HEK293 (cell line): ENCODE measurements around the gene PPP4R1.

Experiments used
- CTCF ChIA-PET: fragments of 350-600 bp; formaldehyde crosslinking; extraction: SDS; loops from one replicate; lab custom pipeline; 2021; ENCODE audit warnings: antibody characterized with exemption; lab: Yijun Ruan, JAX
- POLR2A ChIA-PET: fragments of 300-600 bp; formaldehyde crosslinking; extraction: SDS; loops from one replicate; lab custom pipeline; 2020; ENCODE audit warnings: antibody characterized with exemption, inconsistent platforms; lab: Yijun Ruan, JAX
- H3K27ac ChIP-seq: fragments of 200-500 bp; sonication (Bioruptor generic); 2 replicates; pipeline ENCODE4 v1.5.1; 2014; ENCODE audit warnings: low read depth, low read length, control low read depth, inconsistent platforms; ENCODE audit errors: extremely low read depth
- H3K36me3 ChIP-seq, 2 experiments: fragments of 200-500 bp in 1 of 2; sonication (Bioruptor generic) in 1 of 2; 1 replicate in 1 of 2; 2 replicates in 1 of 2; pipeline ENCODE4 v1.5.1; 2014 to 2017; ENCODE audit warnings: inconsistent platforms in 2 of 2, low read length in 2 of 2; ENCODE audit not compliant: control insufficient read depth in 2 of 2, insufficient read depth in 1 of 2
- H3K4me1 ChIP-seq: fragments of 200-500 bp; sonication (Bioruptor generic); 2 replicates; pipeline ENCODE4 v1.5.1; 2014; ENCODE audit warnings: mild to moderate bottlenecking, low read length, inconsistent platforms; ENCODE audit not compliant: control insufficient read depth, insufficient read depth
- H3K4me3 ChIP-seq: 2 replicates; pipeline ENCODE4 v1.5.1; 2011; ENCODE audit warnings: low read depth, mild to moderate bottlenecking, control low read depth, low read length, moderate library complexity
- H3K9me3 ChIP-seq: fragments of 200-500 bp; sonication (Bioruptor generic); 2 replicates; pipeline ENCODE4 v1.5.1; 2014; ENCODE audit warnings: low read depth, low read length, inconsistent platforms; ENCODE audit not compliant: control insufficient read depth, insufficient read depth
- HOXD13 ChIP-seq: sonication (generic); formaldehyde crosslinking; IDR thresholded peaks from 2 replicates; pipeline ENCODE4 v1.8.0; 2022; ENCODE audit warnings: missing genetic modification reagents, borderline replicate concordance
- KLF8 ChIP-seq: fragments of 450-650 bp; formaldehyde crosslinking; IDR thresholded peaks from 2 replicates; pipeline ENCODE4 v1.5.1; 2016; ENCODE audit warnings: missing biosample characterization, missing genetic modification characterization
- KLF9 ChIP-seq: fragments of 450-650 bp; formaldehyde crosslinking; IDR thresholded peaks from 2 replicates; pipeline ENCODE4 v1.5.1; 2016; ENCODE audit warnings: missing biosample characterization, missing genetic modification characterization, low read depth
- SALL2 ChIP-seq: fragments of 450-650 bp; formaldehyde crosslinking; IDR thresholded peaks from 2 replicates; pipeline ENCODE4 v1.5.0; 2017; ENCODE audit warnings: missing biosample characterization, mild to moderate bottlenecking, missing genetic modification characterization, borderline replicate concordance
- ZBTB1 ChIP-seq: fragments of 450-650 bp; formaldehyde crosslinking; IDR thresholded peaks from 2 replicates; pipeline ENCODE4 v1.5.1; 2016; ENCODE audit warnings: missing biosample characterization, missing genetic modification characterization
- ZNF140 ChIP-seq: fragments of 450-650 bp; formaldehyde crosslinking; IDR thresholded peaks from 2 replicates; pipeline ENCODE4 v1.5.1; 2016; ENCODE audit warnings: missing biosample characterization, missing genetic modification characterization
- ZNF146 ChIP-seq: fragments of 450-650 bp; formaldehyde crosslinking; IDR thresholded peaks from 2 replicates; pipeline ENCODE4 v1.5.1; 2016; ENCODE audit warnings: missing biosample characterization, missing genetic modification characterization
- ZNF202 ChIP-seq: fragments of 450-650 bp; formaldehyde crosslinking; IDR thresholded peaks from 2 replicates; pipeline ENCODE4 v1.5.1; 2016; ENCODE audit warnings: missing biosample characterization, missing genetic modification characterization, borderline replicate concordance
- ZNF239 ChIP-seq: fragments of 450-650 bp; formaldehyde crosslinking; IDR thresholded peaks from 2 replicates; pipeline ENCODE4 v1.5.1; 2016; ENCODE audit warnings: missing biosample characterization, missing genetic modification characterization
- ZNF302 ChIP-seq: fragments of 450-650 bp; formaldehyde crosslinking; IDR thresholded peaks from 2 replicates; pipeline ENCODE4 v1.5.1; 2016; ENCODE audit warnings: missing biosample characterization, missing genetic modification characterization, low read depth
- ZNF354C ChIP-seq: fragments of 450-650 bp; formaldehyde crosslinking; IDR thresholded peaks from 2 replicates; pipeline ENCODE4 v1.5.1; 2016; ENCODE audit warnings: missing biosample characterization, missing genetic modification characterization, low read depth, borderline replicate concordance
- ZNF404 ChIP-seq: fragments of 450-650 bp; formaldehyde crosslinking; IDR thresholded peaks from 2 replicates; pipeline ENCODE4 v1.5.1; 2017; ENCODE audit warnings: missing biosample characterization, missing genetic modification characterization
- ZNF426 ChIP-seq: fragments of 450-650 bp; formaldehyde crosslinking; IDR thresholded peaks from 2 replicates; pipeline ENCODE4 v1.5.1; 2017; ENCODE audit warnings: missing biosample characterization, missing genetic modification characterization, mild to moderate bottlenecking, inconsistent platforms, moderate library complexity
- ZNF48 ChIP-seq: fragments of 450-650 bp; formaldehyde crosslinking; IDR thresholded peaks from 2 replicates; pipeline ENCODE4 v1.5.1; 2016; ENCODE audit warnings: missing biosample characterization, missing genetic modification characterization
- ZNF521 ChIP-seq: fragments of 450-650 bp; formaldehyde crosslinking; IDR thresholded peaks from 2 replicates; pipeline ENCODE4 v1.5.1; 2017; ENCODE audit warnings: missing biosample characterization, mild to moderate bottlenecking, missing genetic modification characterization
- ZNF529 ChIP-seq: fragments of 450-650 bp; formaldehyde crosslinking; IDR thresholded peaks from 2 replicates; pipeline ENCODE4 v1.5.1; 2017; ENCODE audit warnings: missing genetic modification characterization, missing biosample characterization; ENCODE audit not compliant: insufficient replicate concordance
- ZNF560 ChIP-seq: fragments of 450-650 bp; formaldehyde crosslinking; IDR thresholded peaks from 2 replicates; pipeline ENCODE4 v1.5.1; 2017; ENCODE audit warnings: missing biosample characterization, missing genetic modification characterization, borderline replicate concordance
- ZNF654 ChIP-seq: fragments of 450-650 bp; formaldehyde crosslinking; IDR thresholded peaks from 2 replicates; pipeline ENCODE4 v1.5.1; 2016; ENCODE audit warnings: low read depth, missing biosample characterization, missing genetic modification characterization
- ZNF707 ChIP-seq: fragments of 450-650 bp; formaldehyde crosslinking; IDR thresholded peaks from 2 replicates; pipeline ENCODE4 v1.5.1; 2016; ENCODE audit warnings: missing biosample characterization, missing genetic modification characterization
- TF ChIP-seq, protein P1 (sequence below): fragments of 450-650 bp; formaldehyde crosslinking; IDR thresholded peaks from 2 replicates; pipeline ENCODE4 v1.5.1; 2016; ENCODE audit warnings: missing biosample characterization, missing genetic modification characterization
- TF ChIP-seq, protein P2 (sequence below): fragments of 450-650 bp; formaldehyde crosslinking; IDR thresholded peaks from 2 replicates; pipeline ENCODE4 v1.5.1; 2016; ENCODE audit warnings: missing biosample characterization, missing genetic modification characterization
- TF ChIP-seq, protein P3 (sequence below): fragments of 450-650 bp; formaldehyde crosslinking; IDR thresholded peaks from 2 replicates; pipeline ENCODE4 v1.5.1; 2016; ENCODE audit warnings: missing biosample characterization, missing genetic modification characterization

The PPP4R1 gene

GRCh38 chr18:9561759-9562158 is 52.6 kb downstream of the PPP4R1 start (continued):
- TF ChIP-seq SALL2 (tag by site-specific recombination) (no peak), ZNF354C (tag by site-specific recombination) (no peak)
- TF ChIP-seq, protein P1, sequence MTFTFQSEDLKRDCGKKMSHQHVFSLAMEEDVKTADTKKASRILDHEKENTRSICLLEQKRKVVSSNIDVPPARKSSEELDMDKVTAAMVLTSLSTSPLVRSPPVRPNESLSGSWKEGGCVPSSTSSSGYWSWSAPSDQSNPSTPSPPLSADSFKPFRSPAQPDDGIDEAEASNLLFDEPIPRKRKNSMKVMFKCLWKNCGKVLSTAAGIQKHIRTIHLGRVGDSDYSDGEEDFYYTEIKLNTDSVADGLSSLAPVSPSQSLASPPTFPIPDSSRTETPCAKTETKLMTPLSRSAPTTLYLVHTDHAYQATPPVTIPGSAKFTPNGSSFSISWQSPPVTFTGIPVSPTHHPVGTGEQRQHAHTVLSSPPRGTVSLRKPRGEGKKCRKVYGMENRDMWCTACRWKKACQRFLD = no peak

DNA sequence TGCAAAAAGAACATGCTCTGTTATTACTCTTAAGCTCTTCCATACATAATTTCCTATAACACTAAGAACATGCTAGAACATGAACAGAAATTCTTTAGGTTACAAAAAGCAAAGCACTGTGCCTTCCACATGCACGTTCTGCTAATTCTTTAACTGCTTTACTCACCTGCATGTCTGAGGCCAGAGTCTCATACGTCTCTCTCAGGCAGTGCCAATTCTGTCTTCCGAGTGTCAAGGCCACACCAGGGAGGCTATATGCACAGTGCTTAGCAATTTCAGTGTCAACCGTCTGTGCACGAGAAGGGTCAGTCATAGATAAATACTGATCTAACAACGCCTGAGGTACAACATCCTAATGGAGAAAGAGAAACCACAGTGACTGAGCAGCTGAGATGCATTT is 55.1 kb downstream of the PPP4R1 start:
- H3K27ac ChIP-seq = no peak overlapping the region
- TF ChIP-seq ZNF426 (tag by site-specific recombination) (no peak), ZNF140 (tag by site-specific recombination) (no peak), ZNF202 (tag by site-specific recombination) (no peak), HOXD13 (CRISPR knock-in tag) (no peak), ZNF521 (tag by site-specific recombination) (no peak), ZBTB1 (no peak), ZNF404 (tag by site-specific recombination) (no peak), KLF9 (no peak), ZNF529 (tag by site-specific recombination) (no peak), ZNF654 (tag by site-specific recombination) (no peak), ZNF239 (tag by site-specific recombination) (no peak), ZNF146 (tag by site-specific recombination) (no peak), ZNF302 (tag by site-specific recombination) (no peak), ZNF48 (no peak), KLF8 (tag by site-specific recombination) (no peak), ZNF707 (no peak), ZNF560 (tag by site-specific recombination) (no peak)
- TF ChIP-seq, protein P2, sequence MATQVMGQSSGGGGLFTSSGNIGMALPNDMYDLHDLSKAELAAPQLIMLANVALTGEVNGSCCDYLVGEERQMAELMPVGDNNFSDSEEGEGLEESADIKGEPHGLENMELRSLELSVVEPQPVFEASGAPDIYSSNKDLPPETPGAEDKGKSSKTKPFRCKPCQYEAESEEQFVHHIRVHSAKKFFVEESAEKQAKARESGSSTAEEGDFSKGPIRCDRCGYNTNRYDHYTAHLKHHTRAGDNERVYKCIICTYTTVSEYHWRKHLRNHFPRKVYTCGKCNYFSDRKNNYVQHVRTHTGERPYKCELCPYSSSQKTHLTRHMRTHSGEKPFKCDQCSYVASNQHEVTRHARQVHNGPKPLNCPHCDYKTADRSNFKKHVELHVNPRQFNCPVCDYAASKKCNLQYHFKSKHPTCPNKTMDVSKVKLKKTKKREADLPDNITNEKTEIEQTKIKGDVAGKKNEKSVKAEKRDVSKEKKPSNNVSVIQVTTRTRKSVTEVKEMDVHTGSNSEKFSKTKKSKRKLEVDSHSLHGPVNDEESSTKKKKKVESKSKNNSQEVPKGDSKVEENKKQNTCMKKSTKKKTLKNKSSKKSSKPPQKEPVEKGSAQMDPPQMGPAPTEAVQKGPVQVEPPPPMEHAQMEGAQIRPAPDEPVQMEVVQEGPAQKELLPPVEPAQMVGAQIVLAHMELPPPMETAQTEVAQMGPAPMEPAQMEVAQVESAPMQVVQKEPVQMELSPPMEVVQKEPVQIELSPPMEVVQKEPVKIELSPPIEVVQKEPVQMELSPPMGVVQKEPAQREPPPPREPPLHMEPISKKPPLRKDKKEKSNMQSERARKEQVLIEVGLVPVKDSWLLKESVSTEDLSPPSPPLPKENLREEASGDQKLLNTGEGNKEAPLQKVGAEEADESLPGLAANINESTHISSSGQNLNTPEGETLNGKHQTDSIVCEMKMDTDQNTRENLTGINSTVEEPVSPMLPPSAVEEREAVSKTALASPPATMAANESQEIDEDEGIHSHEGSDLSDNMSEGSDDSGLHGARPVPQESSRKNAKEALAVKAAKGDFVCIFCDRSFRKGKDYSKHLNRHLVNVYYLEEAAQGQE (tag by site-specific recombination) = no peak
- TF ChIP-seq, protein P3, sequence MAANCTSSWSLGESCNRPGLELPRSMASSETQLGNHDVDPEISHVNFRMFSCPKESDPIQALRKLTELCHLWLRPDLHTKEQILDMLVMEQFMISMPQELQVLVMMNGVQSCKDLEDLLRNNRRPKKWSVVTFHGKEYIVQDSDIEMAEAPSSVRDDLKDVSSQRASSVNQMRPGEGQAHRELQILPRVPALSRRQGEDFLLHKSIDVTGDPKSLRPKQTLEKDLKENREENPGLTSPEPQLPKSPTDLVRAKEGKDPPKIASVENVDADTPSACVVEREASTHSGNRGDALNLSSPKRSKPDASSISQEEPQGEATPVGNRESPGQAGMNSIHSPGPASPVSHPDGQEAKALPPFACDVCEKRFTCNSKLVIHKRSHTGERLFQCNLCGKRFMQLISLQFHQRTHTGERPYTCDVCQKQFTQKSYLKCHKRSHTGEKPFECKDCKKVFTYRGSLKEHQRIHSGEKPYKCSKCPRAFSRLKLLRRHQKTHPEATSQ = no peak
- H3K9me3 ChIP-seq = no peaks in the 10 kb centered on the region
- POLR2A ChIA-PET = no interaction called here
- no peaks in the 10 kb centered on the region for H3K4me1 ChIP-seq
- CTCF ChIA-PET = interaction anchor here (5.6 kb wide), 1 partner anchor 14 kb away, joined by 31 read pairs; no protein-coding TSS in a partner anchor
- H3K4me3 ChIP-seq = no peak overlapping the region
- H3K36me3 ChIP-seq = peaks cover 47 to 71% of the 10 kb centered on the region in 2 experiments
